ENCODE data around the gene LBHD2.

DNA sequence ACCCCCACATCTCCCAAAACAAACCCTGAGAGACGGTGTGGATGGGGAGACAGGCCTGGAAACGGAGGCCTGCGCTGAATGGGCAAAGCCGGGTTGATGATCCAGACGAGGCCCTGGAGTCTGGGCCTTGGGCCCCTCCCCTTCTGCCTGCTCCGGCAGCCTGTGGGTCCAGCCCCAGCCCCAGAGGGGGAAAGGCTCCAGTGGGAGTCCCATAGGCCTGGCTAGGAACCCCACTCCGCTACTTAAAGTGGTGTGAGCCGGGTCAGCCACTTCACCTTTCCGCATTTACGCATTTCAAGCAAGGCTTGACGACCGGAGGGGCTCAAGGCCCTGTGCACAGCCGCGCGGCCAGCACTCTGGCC, 38.6 kb downstream of the LBHD2 start:
- TF ChIP-seq POLR2A (IDR thresholded peaks at IDR 0.05) (no peak), POLR2AphosphoS5 (IDR thresholded peaks at IDR 0.05; ENCODE audit: insufficient read depth in 1 of 2, low read depth in 1 of 2) (no peak)
- TF ChIP-seq, protein P1, sequence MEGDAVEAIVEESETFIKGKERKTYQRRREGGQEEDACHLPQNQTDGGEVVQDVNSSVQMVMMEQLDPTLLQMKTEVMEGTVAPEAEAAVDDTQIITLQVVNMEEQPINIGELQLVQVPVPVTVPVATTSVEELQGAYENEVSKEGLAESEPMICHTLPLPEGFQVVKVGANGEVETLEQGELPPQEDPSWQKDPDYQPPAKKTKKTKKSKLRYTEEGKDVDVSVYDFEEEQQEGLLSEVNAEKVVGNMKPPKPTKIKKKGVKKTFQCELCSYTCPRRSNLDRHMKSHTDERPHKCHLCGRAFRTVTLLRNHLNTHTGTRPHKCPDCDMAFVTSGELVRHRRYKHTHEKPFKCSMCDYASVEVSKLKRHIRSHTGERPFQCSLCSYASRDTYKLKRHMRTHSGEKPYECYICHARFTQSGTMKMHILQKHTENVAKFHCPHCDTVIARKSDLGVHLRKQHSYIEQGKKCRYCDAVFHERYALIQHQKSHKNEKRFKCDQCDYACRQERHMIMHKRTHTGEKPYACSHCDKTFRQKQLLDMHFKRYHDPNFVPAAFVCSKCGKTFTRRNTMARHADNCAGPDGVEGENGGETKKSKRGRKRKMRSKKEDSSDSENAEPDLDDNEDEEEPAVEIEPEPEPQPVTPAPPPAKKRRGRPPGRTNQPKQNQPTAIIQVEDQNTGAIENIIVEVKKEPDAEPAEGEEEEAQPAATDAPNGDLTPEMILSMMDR (IDR thresholded peaks at IDR 0.05), result no peak

Measured in vagina (tissue), 2 donors.